Mesenchymal stem cell (in vitro differentiated cells and primary cell): ENCODE results near the gene ADAM12.

Experiments used
- DNase-seq: peaks from one replicate; pipeline ENCODE4 v3.0.0-alpha.2; 2013
- H2AFZ ChIP-seq: one replicate; pipeline ENCODE4 v1.6.1; 2013; ENCODE audit warnings: low read depth, mild to moderate bottlenecking, control low read depth, inconsistent platforms, low read length, moderate library complexity
- H2AK5ac ChIP-seq: 2 replicates; pipeline ENCODE4 v1.6.1; 2013; ENCODE audit warnings: low read length, moderate library complexity, mild to moderate bottlenecking, inconsistent platforms; ENCODE audit not compliant: severe bottlenecking
- H2BK120ac ChIP-seq: one replicate; pipeline ENCODE4 v1.6.1; 2013; ENCODE audit warnings: low read depth, mild to moderate bottlenecking, inconsistent platforms, low read length, moderate library complexity
- H2BK12ac ChIP-seq, 2 experiments: one replicate each; pipeline ENCODE4 v1.6.1; 2013; ENCODE audit warnings: inconsistent platforms in 2 of 2, low read length in 2 of 2, mild to moderate bottlenecking in 2 of 2, moderate library complexity in 2 of 2, control low read depth in 1 of 2
- H2BK15ac ChIP-seq: one replicate; pipeline ENCODE4 v1.6.1; 2013; ENCODE audit warnings: mild to moderate bottlenecking, low read depth, inconsistent platforms; ENCODE audit not compliant: poor library complexity, severe bottlenecking
- H2BK5ac ChIP-seq: 2 replicates; pipeline ENCODE4 v1.6.1; 2013; ENCODE audit warnings: low read depth, mild to moderate bottlenecking, low read length, control low read depth, inconsistent platforms; ENCODE audit not compliant: poor library complexity, severe bottlenecking
- H3K14ac ChIP-seq, 2 experiments: one replicate each; pipeline ENCODE4 v1.6.1; 2013; ENCODE audit warnings: inconsistent platforms in 2 of 2, low read length in 2 of 2, control low read depth in 1 of 2, mild to moderate bottlenecking in 1 of 2, moderate library complexity in 1 of 2
- H3K18ac ChIP-seq, 2 experiments: one replicate each; pipeline ENCODE4 v1.6.1; 2013; ENCODE audit warnings: inconsistent platforms in 2 of 2, low read length in 2 of 2, control low read depth in 1 of 2, low read depth in 1 of 2, mild to moderate bottlenecking in 1 of 2
- H3K23ac ChIP-seq, 2 experiments: one replicate each; pipeline ENCODE4 v1.6.1; 2013; ENCODE audit warnings: inconsistent platforms in 2 of 2, low read length in 2 of 2, mild to moderate bottlenecking in 2 of 2, moderate library complexity in 2 of 2, control low read depth in 1 of 2
- H3K27ac ChIP-seq: 2 replicates; pipeline ENCODE4 v1.5.1; 2013; ENCODE audit warnings: mild to moderate bottlenecking, moderate library complexity, low read length, control low read depth, inconsistent platforms; ENCODE audit not compliant: poor library complexity, severe bottlenecking
- H3K27me3 ChIP-seq, 2 experiments: 2 replicates each; pipeline versions ENCODE4 v1.6.1 to v1.7.0; 2013; ENCODE audit warnings: low read length in 2 of 2, mild to moderate bottlenecking in 2 of 2, moderate library complexity in 2 of 2, control low read depth in 1 of 2, inconsistent platforms in 1 of 2; ENCODE audit not compliant: control insufficient read depth in 1 of 2, insufficient read depth in 1 of 2
- H3K36me3 ChIP-seq, 2 experiments: 2 replicates each; pipeline versions ENCODE4 v1.6.1 to v1.7.0; 2013; ENCODE audit warnings: low read length in 2 of 2, control low read depth in 1 of 2, inconsistent platforms in 1 of 2, low read depth in 1 of 2, mild to moderate bottlenecking in 1 of 2; ENCODE audit not compliant: insufficient read depth in 2 of 2, control insufficient read depth in 1 of 2
- H3K4ac ChIP-seq, 2 experiments: one replicate each; pipeline ENCODE4 v1.6.1; 2013; ENCODE audit warnings: inconsistent platforms in 2 of 2, low read length in 2 of 2, mild to moderate bottlenecking in 2 of 2, moderate library complexity in 2 of 2, control low read depth in 1 of 2, low read depth in 1 of 2
- H3K4me1 ChIP-seq: 2 replicates; pipeline ENCODE4 v1.6.1; 2013; ENCODE audit warnings: low read depth, low read length, control low read depth; ENCODE audit not compliant: control insufficient read depth, insufficient read depth
- H3K4me2 ChIP-seq: 2 replicates; pipeline ENCODE4 v1.6.1; 2013; ENCODE audit warnings: low read length, mild to moderate bottlenecking, inconsistent platforms; ENCODE audit not compliant: poor library complexity, severe bottlenecking
- H3K4me3 ChIP-seq, 2 experiments: 2 replicates each; pipeline versions ENCODE4 v1.5.1 to v1.7.0; 2013; ENCODE audit warnings: low read length in 2 of 2, mild to moderate bottlenecking in 2 of 2, control low read depth in 1 of 2, low read depth in 1 of 2; ENCODE audit not compliant: insufficient read depth in 1 of 2
- H3K79me1 ChIP-seq: replicated peaks from 2 replicates; pipeline ENCODE4 v1.6.1; 2013; ENCODE audit warnings: mild to moderate bottlenecking, control low read depth, low read length, inconsistent platforms; ENCODE audit not compliant: poor library complexity, severe bottlenecking
- H3K9ac ChIP-seq: 2 replicates; pipeline ENCODE4 v1.7.0; 2013; ENCODE audit warnings: mild to moderate bottlenecking, low read length, moderate library complexity
- H3K9me3 ChIP-seq: 2 replicates; pipeline ENCODE4 v1.7.0; 2013; ENCODE audit warnings: mild to moderate bottlenecking, low read length; ENCODE audit not compliant: control insufficient read depth
- H4K8ac ChIP-seq: one replicate; pipeline ENCODE4 v1.6.1; 2013; ENCODE audit warnings: inconsistent platforms, mild to moderate bottlenecking, low read length, moderate library complexity
- H4K91ac ChIP-seq: one replicate; pipeline ENCODE4 v1.6.1; 2013; ENCODE audit warnings: mild to moderate bottlenecking, low read length, inconsistent platforms
- WGBS: methylation state at CpG from one replicate; pipeline ENCODE4 v1.1.7; 2013; ENCODE audit warnings: mixed read lengths; 5-methylcytosine and 5-hydroxymethylcytosine counted together

ADAM12 gene

DNA sequence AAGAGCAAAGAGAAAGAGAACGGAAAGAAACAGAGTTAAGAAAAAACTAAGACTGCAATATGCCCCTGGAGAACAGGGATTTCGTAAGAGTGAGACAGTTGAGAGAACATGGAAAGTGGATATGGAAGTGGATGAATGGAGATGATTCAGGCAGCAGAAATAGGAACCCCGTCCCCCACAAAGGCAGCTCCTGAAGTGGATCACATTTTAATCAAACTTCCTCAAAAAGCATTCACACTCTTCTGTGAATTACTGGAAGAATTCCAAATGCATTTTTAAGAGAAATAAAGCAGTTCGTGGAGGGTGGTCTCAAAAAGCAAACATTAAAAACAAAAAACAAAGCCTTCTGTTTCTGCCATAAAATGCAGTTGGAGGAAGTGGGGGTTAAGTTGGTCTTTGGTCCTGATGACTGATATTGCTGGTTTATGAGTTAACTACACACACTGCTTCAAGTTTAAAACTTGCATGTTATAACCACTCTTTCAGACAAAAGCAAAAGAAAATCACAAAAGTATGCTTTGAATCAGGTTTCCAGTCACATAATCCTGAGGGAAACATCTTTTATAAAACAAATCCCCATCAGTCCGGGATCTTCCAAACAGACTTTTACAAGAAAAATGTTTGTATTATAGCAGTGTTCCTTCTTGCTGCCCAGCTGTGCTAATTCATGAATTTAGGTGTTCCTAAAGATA, 277.6 kb downstream of the ADAM12 start:
- Histone ChIP-seq H3K36me3 (peaks cover 24 to 70% of the 10 kb centered on the region in 2 experiments), H3K4me1 (no peaks in the 10 kb centered on the region), H2BK12ac (no peak overlapping the region), H3K14ac (no peak overlapping the region), H3K9ac (peak overlapping the region; percentile 77), H2BK5ac (no peak overlapping the region), H2AFZ (no peak overlapping the region), H3K23ac (no peak overlapping the region), H3K9me3 (no peaks in the 10 kb centered on the region), H4K91ac (no peak overlapping the region), H3K4ac (no peak overlapping the region), H3K18ac (no peak overlapping the region), H2AK5ac (no peak overlapping the region), H2BK15ac (no peak overlapping the region), H3K4me2 (no peak overlapping the region), H4K8ac (no peak overlapping the region), H3K4me3 (peak overlapping the region in 1 of 2 experiments; percentile 34), H3K27ac (no peak overlapping the region), H3K79me1 (peaks cover 7% of the 10 kb centered on the region), H3K27me3 (no peaks in the 10 kb centered on the region), H2BK120ac (no peak overlapping the region)
- 47% methylated on average over 2 of the region's 5 CpGs for WGBS
- DNase-seq = peak; percentile 77

DNA sequence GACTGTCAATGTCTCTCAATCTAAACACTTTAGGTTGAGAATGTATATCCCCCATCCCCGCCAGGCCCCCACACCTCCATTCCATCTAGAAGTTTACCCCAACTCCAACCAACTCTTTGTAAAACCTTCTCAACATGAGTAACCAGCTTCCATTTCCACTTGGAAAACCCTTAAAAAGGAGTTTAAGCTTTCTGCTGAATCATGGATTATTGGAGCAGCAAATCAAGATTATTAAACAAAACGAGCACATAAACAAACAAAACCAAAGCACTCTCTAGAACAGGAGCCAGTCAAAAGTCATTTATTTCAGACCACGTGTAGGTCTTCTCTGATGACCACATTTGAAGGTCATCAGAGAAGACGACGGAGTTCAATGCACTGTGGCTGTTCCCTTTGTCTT, 278.4 kb downstream of the ADAM12 start:
- Histone ChIP-seq H3K27me3 (no peaks in the 10 kb centered on the region), H3K14ac (no peak overlapping the region), H2AFZ (no peak overlapping the region), H4K91ac (no peak overlapping the region), H3K36me3 (peaks cover 30 to 67% of the 10 kb centered on the region in 2 experiments), H3K23ac (no peak overlapping the region), H3K9me3 (no peaks in the 10 kb centered on the region), H3K27ac (no peak overlapping the region), H2AK5ac (no peak overlapping the region), H3K4ac (no peak overlapping the region), H3K4me2 (no peak overlapping the region), H4K8ac (no peak overlapping the region), H2BK120ac (peak overlapping the region; percentile 77), H3K9ac (peak overlapping the region; percentile 77), H3K18ac (peak overlapping the region; percentile 5 to 23), H3K79me1 (peaks cover 5% of the 10 kb centered on the region), H2BK15ac (peak overlapping the region; percentile 36), H3K4me3 (peak overlapping the region in 1 of 2 experiments; percentile 16), H3K4me1 (no peaks in the 10 kb centered on the region), H2BK5ac (no peak overlapping the region), H2BK12ac (no peak overlapping the region)
- 42% methylated on average over 5 of the region's 5 CpGs for WGBS
- DNase-seq = no peak

DNA sequence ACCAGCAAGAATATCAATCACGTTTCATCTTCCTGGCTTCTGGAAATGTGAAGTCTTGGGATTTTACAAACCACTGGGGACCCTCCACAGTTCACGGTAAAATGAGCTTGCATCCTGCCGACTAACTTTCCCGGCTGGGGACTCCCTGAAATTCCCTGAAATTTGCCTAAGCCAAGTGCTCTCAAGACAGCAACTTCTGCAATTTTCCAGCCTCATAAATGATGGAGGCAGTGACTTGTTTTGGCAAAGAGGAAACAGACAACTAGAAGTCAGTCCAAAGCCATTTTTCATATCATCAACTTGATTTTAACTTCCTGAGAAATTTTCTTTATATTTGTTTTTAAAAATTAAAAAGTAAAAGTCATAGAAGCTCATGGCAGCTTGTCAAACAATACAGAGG, 279.6 kb downstream of the ADAM12 start:
- WGBS = 86% methylated on average over 3 of the region's 4 CpGs
- Histone ChIP-seq H3K36me3 (peaks cover 33 to 63% of the 10 kb centered on the region in 2 experiments), H3K9ac (no peak overlapping the region), H3K4ac (no peak overlapping the region), H2AK5ac (no peak overlapping the region), H2BK5ac (no peak overlapping the region), H3K23ac (no peak overlapping the region), H3K27me3 (no peaks in the 10 kb centered on the region), H3K14ac (no peak overlapping the region), H2BK15ac (no peak overlapping the region), H3K79me1 (peaks cover 5% of the 10 kb centered on the region), H3K27ac (no peak overlapping the region), H3K4me2 (no peak overlapping the region), H3K4me3 (no peak overlapping the region), H4K91ac (no peak overlapping the region), H2AFZ (no peak overlapping the region), H2BK12ac (no peak overlapping the region), H3K4me1 (no peaks in the 10 kb centered on the region), H4K8ac (no peak overlapping the region), H2BK120ac (no peak overlapping the region), H3K9me3 (no peaks in the 10 kb centered on the region), H3K18ac (no peak overlapping the region)
- no peak for DNase-seq

DNA sequence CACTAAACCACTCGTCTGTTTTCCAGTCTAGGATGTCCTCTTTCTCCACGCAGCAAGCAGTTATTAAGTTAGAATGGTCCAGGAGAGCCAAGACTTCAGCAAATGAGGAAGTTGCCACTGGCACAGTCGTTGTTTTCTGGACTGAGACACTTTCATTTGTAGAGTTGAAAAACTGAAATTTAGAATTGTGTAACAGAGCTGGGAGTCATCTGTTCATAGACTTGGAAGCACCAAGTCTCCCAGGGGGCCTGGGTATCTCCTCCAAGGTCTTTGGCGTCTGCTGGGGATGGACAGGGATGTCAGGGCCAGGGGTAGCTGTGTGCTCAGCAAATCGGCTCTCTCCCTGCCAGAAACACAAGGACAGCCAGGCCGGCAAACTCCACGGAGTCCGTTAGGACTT, 283.5 kb downstream of the ADAM12 start:
- Histone ChIP-seq H3K4me3 (peak overlapping the region in 1 of 2 experiments; percentile 34), H3K4me2 (no peak overlapping the region), H2AK5ac (no peak overlapping the region), H3K18ac (no peak overlapping the region), H2BK15ac (no peak overlapping the region), H2BK12ac (no peak overlapping the region), H3K23ac (no peak overlapping the region), H4K8ac (no peak overlapping the region), H2BK120ac (no peak overlapping the region), H3K4me1 (no peaks in the 10 kb centered on the region), H3K27ac (no peak overlapping the region), H3K9me3 (no peaks in the 10 kb centered on the region), H3K9ac (peak overlapping the region; percentile 46), H3K36me3 (peaks cover 40 to 76% of the 10 kb centered on the region in 2 experiments), H4K91ac (no peak overlapping the region), H3K14ac (no peak overlapping the region), H3K4ac (no peak overlapping the region), H3K27me3 (no peaks in the 10 kb centered on the region), H3K79me1 (no peaks in the 10 kb centered on the region), H2AFZ (no peak overlapping the region), H2BK5ac (no peak overlapping the region)
- no peak for DNase-seq
- WGBS = 95% methylated on average over 7 of the region's 8 CpGs
